HG03139 (cell line): ENCODE results near the gene SFRP5.

Source experiments
- ATAC-seq: cut with Tn5 transposase; IDR thresholded peaks from one replicate; pipeline ENCODE4 v1.9.1; 2021; ENCODE audit not compliant: unreplicated experiment

Gene SFRP5

GRCh38 chr10:97785731-97786130 lies 13.9 kb upstream of the SFRP5 start:
- ATAC-seq, result no peak

GRCh38 chr10:97785231-97785630 lies 13.4 kb upstream of the SFRP5 start:
- no peak for ATAC-seq

GRCh38 chr10:97784200-97784810 lies 12.5 kb upstream of the SFRP5 start:
- no peak for ATAC-seq

DNA sequence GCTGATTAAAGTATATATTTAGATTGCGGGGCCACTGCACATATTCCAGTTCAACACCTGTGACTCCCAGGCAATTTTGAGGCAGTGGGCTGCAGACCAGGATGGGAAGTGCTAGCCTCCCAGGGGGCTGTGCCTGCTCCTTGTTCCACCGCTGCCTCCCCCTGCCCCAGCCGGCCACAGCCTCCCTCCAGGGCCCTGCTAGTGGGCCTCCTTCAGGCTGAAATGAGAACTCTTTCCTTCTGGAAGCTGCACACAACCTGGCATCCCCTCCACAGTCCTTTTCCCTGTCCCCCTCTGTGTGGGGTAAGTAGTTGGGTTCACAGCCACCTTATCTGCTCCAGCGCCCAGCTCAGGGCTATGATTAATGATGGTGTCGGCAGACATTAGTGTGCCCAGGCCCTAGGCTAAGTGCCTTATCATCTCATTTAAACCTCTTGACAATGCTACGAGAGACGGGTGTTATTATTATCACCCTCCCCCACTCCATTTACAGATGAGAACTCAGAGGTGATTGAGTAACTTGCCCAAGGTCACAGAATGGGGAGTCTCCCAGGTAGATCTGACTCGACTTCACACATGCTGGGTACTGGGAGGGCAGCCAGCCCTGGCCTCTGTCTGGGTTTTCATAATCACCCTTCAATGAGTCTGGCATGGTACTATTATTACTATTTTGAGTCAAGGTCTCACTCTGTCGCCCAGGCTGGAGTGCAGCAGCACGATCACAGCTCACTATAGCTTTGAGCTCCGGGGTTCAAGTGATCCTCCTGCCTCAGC lies 10.8 kb upstream of the SFRP5 start:
- no peak for ATAC-seq

GRCh38 chr10:97781618-97782331 lies 10.0 kb upstream of the SFRP5 start:
- ATAC-seq, result no peak

DNA sequence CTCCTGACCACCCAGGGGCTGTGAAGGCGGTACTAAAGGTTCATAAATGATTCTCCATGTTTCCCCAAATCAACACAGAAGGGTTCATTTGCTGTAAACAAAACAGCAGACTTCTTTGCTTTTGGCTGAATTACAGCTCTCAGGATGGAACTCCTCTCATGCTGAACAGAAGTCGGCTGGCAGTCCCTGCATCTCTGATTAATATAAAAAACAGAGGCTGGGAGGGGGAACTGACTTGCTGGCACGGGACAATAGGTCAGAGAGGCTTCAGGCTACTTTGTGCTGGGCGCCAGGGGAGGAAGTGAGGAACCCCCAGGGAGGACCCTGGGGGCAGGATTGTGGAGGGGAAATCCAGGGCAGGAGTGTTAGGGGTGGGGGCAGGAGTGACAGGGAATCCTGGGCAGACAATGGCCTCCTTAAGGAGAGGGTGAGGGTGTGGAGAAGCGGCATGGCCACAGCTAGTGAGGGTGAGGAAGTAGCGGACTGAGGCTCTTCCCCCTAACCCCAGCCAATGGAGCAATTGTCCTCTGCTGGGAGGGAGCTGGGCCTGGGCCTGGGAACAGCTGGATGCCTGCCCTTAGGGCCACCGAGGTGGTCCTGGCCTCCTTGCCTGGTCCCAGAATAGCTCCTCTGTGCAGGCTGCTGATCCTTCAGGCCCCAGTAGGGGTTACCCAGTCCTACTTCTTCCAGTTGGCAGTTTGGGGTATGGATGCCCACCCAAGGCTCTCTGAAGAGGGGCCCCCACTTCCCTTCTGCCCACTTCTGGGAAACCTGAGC lies 9.2 kb upstream of the SFRP5 start:
- ATAC-seq, result no peak

- ATAC-seq, result no peak
These were observed 8.2 kb upstream of the SFRP5 start for GRCh38 chr10:97779975-97780374.

GRCh38 chr10:97779492-97779891 lies 7.7 kb upstream of the SFRP5 start:
- no peak for ATAC-seq

GRCh38 chr10:97778452-97779302 lies 6.9 kb upstream of the SFRP5 start:
- ATAC-seq, result no peak

GRCh38 chr10:97777143-97777542 lies 5.3 kb upstream of the SFRP5 start:
- no peak for ATAC-seq

GRCh38 chr10:97774811-97775294 lies 3.1 kb upstream of the SFRP5 start:
- no peak for ATAC-seq

DNA sequence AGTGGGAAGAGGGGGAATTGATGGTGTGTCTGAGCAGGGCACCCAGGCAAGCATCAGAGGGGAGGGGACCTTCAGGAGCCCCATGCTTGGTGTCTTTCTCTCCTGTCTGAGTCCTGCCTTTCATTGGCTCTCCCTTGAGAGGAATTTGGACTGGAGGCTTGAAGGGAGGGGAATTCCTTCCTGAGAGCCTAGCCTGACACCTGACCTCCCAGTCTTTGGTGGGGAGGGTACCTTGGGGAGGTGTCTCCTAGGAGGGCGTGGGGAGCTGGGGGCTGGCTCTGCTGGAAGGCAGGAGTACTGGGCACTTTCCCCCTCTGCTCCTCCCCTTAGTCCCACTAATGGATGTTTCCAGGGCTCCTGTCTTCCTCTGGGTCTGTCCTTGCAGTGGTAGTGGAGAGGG lies 1.3 kb upstream of the SFRP5 start:
- ATAC-seq, result no peak

DNA sequence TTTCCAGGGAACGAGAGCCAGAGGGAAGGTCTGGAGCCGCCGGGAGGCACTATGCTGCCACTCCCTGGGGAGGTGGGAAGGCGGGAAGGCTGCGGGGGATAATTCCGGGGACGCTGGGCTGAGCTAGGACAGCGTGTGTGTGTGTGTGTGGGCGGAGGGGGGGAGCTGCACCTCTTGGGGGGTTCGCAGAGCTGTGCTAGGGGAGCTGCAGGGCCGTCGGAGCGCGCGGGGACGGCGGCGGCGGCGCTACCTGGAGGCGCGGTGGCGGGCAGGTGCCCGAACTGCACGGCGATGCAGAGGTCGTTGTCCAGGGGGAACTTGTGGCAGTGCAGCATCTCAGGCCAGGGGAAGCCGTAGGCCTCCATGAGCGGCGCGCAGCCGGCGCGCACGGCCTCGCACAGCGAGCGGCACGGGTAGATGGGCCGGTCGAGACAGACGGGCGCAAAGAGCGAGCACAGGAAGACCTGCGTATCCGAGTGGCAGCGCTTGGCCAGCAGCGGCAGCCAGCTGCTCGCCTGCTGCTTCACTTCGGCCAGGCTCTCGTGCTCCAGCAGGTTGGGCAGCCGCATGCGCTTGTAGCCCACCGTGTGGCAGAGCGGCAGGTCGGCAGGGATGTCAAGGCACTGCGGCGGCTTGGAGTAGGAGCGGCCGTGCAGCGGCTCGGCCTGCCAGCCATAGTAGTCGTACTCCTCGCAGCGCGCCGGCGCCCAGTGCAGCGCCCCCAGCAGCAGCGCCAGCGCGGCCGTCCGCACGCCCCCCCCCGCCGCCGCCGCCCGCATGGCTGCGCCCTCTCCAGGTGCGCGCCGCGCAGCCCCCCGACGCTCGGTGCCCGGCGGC lies 526 bp downstream of the SFRP5 start:
- no peak for ATAC-seq

GRCh38 chr10:97770255-97770654 lies 1.5 kb downstream of the SFRP5 start:
- no peak for ATAC-seq

DNA sequence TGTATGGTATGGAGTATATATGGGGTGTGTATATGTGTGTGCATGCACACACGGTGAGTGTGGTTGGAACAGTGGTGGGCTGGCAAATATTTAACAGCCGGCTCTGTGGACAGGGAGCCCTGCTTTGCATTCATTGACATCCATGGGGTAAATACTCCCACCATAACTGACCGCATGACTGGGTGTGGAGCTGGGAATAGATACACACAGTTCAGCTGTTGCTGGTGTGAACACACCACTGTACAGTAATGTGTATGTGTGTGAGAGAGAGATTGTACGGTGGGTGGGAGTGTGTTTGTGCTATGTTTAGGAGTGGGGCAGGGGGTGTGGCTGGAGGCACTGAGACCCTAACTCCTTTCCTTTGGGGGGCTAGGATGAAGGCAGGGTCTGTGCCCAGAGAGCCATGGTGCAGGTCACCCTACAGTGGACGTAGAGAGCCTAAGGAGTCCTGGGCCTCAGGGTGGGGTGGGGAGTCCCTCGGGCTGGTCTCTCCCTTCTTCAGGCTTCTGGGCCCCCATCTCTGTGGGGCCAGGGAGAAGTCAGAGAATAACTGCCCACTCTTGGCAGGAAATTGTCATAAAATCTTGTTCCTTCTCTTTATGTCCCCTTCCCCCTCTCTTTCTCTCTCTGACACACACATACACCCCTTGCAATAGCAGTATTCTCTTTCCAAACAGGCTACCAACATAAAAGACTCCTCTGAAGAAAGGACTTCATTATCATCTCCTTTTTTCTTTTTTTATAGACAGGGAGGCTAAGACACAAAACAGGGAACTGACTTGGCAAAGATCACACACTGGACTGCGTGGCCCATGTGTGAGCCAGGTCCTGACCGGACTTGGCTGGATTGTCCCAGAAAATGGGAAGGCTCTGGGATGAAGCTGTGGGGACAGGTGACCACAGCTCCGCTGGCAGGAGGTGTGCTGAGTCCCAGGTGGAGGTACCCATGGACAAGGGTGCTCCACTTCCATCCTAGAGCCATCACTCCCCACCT lies 3.2 kb downstream of the SFRP5 start:
- ATAC-seq, result no peak

- no peak for ATAC-seq
These were observed 4.5 kb downstream of the SFRP5 start for GRCh38 chr10:97766996-97767924.
